Amygdala (tissue), 56 donors: Measurements from ENCODE around the gene EEF1AKMT1.

Source experiments
- DNase-seq, 56 donors: peaks; one replicate each; lab custom pipeline; 2025; lab: John Stamatoyannopoulos, UW

The EEF1AKMT1 gene, protein sequence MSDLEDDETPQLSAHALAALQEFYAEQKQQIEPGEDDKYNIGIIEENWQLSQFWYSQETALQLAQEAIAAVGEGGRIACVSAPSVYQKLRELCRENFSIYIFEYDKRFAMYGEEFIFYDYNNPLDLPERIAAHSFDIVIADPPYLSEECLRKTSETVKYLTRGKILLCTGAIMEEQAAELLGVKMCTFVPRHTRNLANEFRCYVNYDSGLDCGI

DNA sequence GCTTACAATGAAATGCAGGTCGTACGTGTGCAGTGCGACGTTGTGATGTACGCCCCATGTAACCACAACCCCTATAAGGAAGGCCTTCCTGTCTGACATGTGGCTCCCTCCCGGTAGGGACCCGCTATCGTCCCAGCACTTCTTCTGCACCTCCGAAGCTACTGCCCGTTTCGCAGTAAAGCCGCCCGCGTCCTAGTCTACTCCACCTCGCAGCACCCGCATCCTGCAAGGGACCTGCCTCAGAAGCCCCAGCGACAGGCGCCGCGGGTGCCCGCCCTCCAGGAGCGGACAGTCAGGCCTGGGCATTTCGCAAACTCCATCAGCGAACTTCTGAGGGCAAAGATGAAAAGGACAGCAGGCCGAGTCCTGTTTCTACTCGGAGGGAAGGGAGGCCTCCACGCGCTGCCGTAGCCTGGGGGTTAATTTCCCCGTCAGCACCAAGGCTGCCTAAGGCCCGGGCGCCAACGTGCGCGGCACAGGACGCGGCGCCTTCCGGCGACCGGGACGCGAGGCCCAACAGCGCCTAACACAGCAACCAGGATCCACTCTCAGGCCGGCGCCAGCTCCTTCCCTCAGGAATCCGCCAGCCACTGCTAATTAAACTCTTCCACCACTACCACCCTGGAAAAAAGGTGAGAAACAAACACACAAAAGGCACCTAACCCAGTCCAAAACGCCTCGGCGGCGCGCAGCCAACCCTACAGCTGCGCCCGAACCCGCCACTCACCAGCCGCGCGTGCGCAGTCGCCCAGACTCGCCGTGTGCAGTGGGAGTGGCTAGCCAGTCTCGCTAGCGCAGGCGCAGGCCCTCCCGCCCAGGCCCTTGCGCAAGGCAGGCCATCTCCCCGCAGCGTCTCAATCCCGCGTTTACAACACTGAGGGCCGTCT lies at the start of gene EEF1AKMT1:
EEF1AKMT1 (minus strand) TSS at position 768 of the 887 bp plus-strand sequence. CDS start 16,363 bp downstream, outside the sequence.
- peak; percentile 45 to 94 (median 81) for DNase-seq

DNA sequence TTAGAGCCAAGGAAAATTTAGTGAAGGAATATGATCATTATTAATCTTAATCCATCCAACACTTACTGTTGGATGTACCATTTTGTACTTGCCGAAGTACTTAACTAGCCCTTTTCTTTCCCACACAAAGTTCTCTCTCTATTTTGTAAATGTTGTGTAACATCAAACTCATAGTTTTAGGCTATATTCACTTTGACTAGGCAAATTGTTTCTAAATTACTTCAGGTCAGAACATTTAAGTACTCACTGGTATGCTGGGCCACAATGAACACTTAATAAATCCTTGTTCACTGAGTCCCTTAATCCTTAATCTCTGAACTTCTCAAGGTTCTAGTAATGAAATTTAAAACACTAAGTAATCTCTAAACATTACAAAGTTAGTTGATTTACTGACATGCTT lies 49.3 kb upstream of the EEF1AKMT1 start:
- no peak for DNase-seq

DNA sequence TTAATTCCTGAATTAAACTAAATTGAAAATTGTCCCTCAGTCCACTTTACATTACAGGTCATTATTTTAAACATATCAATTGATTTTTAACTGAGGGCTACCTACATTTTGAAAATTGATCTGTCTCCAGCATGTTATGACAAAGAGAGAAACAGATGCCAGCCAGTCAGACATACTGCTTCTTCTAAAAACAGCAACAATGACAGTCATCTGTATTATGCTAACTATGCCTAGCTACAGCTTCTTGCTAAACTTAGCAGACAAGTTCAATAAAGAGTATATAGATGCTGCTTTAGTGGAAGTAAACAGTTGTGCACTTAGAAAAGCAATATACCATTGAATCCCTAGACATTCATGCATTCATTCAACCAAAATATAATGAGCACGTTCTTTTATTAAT lies 48.6 kb upstream of the EEF1AKMT1 start:
- DNase-seq = no peak

DNA sequence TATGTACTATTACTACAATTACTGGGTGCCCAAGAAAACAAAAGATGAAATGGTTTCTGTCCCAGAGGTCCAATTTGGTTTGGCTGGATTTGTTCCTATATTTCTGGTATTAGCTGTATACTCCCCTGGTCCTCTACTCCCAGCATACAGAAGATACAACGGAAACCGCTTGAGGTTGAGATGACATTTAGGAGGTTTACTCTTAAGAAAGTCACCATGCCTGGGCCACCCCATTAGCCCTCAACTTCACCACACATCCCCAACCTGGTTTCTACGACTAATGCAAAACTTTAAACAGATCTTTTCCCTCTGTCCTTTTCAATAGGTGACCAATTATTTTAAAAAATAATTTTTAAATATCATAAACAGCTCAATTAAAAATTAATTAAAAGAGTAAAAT lies 46.0 kb upstream of the EEF1AKMT1 start:
- no peak for DNase-seq

DNA sequence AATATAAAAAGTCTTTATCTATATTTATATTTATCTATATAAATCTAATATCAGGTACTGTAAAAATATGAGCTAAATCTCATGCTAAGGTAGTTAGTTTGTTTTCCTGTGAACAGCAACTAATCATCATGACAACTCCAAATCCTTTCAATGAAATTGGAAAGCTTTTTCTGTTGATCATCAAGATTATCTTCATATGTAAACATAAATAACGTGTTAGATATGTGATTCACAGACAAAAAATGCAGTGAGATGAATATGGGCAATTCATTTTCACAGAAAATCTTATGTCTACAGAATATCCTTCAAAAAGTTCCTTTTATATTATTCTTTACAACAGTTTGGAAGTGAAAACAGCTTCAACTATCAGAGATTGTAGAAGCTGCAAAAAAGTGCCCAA lies 41.7 kb upstream of the EEF1AKMT1 start:
- no peak for DNase-seq

DNA sequence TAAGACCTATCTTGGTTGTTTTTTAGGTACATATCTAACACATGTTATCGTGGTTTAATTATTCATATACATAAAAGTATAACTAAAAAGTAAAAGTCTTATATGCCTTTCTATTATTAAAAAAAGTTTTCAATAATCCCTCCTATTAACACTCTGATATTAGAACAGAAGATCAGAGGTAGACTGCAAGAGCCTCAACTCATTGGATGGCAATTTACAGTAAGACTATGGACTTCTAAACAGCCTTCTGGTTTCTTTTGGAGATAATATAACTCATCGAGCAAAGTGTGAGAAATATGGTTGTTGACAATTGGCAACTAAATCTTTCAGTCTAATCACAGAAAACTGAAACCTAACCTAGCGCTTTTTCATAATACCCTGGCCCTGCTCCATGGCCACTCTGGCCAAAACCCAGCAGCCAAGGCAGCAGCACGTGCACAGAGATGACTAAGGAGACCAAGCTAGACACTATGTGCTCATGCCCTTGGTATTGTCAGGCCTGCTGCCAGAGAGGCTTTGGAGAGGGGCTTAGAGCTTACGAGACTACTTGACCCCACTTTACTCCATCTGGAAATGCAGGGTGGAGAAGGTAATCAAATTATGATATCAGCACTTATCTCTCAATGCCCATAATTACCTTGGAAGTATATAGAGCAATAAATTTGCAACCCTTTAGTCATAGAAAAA lies 40.6 kb upstream of the EEF1AKMT1 start:
- peak in 2 of 56 donors; percentile 7 to 25 for DNase-seq

DNA sequence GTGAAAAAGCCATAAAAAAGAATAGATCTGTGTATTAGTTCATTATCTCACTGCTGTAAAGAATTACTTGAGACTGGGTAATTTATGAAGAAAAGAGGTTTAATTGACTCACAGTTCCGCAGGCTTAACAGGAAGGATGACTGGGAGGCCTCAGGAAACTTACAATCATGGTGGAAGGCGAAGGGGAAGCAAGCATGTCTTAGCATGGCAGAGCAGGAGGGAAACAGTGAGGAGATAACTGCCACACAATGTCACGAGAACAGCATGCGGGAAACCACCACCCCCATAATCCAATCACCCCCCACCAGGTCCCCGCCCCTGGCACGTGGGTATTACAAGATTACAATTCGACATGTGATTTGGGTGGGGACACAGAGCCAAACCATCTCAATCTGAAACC lies 39.1 kb upstream of the EEF1AKMT1 start:
- DNase-seq = no peak

DNA sequence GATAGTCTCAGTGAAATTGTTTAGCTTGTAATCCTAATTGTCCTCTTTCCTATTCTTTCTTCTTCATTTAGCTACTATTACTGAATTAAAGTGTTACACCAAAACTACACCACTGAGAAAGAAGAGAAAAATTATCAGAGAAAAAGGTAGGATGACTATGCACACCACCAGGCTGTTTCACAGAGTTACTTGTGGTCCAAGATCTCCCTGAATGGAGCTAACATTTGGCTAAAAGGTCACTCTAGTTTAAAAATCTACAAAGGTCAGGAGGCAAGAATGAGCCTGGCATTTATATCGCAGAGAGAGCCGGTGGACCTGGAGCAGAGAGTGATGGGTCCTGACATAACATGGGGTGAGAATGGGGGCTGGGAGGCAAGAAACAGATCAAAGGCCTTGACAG lies 37.0 kb upstream of the EEF1AKMT1 start:
- no peak for DNase-seq

DNA sequence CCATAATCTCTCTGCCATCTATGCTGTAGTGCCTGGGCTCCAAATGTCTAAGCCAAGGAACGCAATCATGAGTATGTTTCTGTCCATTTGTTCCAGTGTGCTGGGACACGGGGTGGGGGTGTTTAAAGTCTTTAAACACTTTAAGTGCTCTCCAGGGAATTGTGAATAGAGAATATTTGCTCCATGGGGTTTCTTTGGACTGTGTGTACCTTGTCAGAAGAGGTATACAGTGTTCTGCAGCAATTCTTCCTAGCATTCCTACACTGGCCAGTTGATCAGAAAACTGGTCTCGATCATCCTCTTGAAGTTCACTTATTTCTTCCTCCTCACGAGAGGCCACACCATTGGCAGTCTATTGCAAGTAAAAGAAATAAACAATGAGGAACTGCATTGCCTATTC lies 35.1 kb upstream of the EEF1AKMT1 start:
- DNase-seq = no peak

DNA sequence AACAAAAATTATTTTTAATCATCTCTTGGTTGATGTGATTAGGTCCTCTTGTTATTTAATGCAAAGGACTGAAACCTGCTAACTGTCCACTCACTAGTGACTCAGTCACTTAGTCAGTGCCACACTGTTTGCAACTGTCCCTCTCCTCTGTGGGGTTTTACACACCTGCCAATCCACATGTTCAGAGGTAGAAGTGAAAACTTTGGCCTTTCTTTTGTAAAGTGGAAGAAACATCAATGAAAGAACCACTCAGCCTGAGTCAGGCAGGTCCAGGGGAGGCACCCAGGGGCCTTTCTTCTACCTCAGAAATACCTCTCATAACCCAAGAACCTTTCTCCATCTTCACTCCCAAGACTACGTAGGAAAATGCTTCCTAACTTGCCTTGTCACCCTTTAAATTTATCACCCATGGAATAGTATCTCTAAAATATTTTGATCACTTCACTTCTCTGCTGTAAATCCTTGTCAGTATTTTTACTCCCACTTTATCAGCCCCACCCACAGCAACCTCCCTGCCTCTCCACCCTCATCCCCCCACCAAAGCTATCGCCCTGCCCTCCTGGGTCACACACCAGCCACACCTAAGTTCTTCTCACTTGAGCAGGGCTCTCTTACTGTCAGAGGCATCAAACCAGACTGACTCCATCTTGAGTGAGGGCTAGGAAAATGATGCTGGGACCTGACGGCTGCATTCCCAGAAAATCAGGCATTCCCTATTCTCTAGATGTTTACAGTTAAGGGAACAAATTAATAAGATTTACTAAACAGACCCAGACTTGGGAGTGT lies 29.6 kb upstream of the EEF1AKMT1 start:
- no peak for DNase-seq

DNA sequence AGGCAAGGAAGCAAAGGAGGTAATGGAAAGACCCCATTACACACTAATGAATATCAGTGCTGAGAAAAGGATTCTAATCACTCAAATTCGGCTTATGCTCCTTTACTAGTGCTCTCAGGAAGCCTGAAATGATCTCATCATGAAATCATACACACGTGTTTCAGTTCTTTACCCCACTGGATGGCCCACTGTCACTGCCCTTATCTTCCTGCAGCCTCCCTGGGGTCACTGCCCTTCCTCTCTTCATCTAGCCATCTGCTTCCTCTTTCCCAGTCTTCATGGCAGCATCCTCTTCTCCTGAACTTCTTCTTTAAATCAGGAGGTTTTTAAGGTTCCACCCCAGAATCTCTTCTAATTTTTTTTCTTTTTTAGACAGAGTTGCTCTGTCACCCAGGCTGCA lies 27.9 kb upstream of the EEF1AKMT1 start:
- no peak for DNase-seq

DNA sequence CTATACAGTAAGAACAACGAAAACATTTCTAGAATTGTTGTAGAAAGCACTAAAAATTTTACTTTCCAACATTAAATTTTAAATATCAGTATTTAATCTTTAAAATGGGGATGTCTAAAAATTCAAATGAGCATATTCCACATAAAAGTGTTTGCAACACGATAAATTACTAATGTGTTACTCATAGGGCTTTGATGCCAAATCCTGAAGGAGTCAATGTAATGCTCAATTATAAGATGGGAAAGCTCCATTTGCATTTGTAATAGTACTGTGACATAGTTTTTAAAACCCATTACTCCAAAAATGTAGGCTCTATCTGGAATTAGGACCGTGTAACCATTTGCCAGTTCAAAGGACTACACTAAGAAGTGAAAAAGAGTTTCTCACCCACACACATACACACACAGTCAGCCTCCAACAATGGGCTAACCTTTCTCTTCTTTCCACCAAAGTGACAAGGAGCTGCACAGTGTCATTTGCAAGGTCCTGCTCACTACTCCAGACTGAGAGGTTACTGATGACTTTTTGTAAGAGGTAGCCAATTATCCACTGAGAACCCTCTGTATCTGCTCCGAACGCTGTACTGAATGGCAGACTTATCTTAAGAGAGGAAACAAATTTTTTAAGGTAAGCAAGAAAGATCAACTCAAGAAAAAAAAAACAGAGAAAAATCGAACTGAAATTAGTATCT lies 26.1 kb upstream of the EEF1AKMT1 start:
- no peak for DNase-seq

DNA sequence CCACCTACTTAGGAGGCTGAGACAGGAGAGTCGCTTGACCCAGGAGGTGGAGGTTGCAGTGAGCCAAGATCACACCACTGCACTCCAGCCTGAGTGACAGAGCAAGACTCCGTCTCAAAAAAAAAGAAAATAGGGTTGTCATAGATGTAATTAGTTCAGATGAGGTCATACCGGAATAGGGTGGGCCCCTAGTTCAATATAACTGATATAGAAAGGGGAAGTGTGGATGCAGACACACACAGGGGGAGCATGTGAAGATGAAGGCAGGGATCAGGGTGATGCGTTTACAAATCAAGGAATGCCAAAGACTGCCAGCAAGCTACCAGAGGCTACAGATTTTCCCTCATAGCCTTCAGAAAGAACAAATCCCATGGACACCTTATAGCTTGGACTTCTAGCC lies 24.3 kb upstream of the EEF1AKMT1 start:
- no peak for DNase-seq

DNA sequence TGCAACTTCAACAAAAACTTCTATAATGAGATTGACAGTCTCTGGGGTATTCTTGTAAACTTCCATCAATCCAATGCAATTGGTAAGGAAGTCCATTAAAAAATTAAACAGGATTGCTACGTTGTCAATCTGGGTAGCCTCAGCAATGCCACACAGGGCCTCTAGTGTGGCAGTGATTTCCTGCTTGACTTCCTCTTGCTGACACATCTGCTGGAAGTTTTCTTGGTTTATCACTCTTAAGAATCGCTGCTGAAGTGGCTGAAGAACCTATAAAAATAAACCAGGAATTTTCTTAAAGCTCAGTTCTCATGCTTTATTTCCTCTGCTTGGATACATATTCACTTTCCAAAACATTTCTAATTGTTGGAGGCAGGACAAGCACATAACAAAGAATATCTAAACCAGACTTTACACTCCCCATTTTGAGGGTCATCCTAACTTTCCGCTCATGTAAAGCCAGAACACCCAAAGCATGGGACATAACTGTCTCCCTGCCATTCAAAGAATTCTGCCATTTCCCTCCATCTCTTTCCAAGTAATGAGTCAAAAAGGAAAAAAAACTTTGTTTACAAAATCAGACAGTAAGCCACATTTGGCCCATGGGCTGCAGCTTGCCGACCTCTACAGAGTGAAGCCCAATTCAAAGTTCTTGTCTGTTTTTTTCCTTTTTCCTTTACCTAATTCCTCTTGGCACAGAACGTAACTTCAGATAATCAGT lies 23.2 kb upstream of the EEF1AKMT1 start:
- DNase-seq = no peak

DNA sequence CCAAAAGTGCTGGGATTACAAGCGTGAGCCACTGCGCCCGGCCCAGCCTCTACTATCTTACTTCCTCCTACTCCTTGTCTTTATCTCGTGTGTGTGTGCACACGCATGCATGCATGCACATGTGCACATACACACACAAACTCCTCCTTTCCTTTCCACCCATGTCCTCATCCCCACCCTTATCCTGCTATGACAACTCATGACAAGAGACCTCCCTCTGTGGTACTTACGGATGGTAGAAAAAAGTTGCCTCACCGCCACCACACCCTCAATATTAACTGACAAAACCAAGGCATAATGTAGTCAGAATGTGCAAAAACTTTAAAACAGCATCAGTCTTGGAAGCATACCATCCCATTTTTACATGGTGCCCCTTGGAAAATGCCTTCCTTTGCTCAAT lies 15.9 kb upstream of the EEF1AKMT1 start:
- DNase-seq = no peak

DNA sequence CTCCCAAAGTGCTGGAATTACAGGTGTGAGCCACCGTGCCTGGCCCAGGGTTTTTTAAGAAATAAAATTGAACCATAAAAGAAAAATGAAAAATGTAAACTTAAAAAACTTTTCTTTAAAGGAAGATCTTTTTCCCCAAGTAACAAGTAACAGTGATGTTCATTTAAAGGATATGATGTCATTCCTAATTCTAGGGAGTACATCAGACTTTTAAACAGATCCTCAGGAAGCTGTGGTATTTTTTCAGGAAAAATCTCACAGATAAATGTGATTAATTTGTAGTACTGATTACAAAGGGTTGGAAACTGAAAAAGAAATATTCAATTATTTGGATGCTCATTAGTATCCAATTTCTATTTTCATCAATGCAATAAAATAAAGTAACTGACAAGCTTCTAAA lies 14.6 kb upstream of the EEF1AKMT1 start:
- no peak for DNase-seq

DNA sequence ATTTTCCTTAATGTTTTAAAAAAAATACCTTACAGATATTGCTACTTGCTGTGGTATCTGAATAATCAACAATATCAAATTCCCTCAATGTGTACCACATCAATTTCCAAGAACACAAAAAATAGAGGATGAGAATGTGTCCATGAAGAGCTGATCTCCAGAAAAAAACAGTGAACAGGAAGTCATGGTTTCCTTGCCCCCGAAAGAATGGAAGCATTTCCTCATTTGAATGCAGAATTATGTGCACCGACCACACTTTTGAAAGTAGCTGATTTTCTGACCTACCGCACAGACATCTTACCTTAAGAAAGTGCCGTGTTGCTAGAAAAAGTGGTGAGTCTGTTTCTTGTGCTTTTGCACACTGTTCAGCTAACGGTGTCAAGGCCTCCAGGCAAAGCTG lies 13.4 kb upstream of the EEF1AKMT1 start:
- DNase-seq = no peak

DNA sequence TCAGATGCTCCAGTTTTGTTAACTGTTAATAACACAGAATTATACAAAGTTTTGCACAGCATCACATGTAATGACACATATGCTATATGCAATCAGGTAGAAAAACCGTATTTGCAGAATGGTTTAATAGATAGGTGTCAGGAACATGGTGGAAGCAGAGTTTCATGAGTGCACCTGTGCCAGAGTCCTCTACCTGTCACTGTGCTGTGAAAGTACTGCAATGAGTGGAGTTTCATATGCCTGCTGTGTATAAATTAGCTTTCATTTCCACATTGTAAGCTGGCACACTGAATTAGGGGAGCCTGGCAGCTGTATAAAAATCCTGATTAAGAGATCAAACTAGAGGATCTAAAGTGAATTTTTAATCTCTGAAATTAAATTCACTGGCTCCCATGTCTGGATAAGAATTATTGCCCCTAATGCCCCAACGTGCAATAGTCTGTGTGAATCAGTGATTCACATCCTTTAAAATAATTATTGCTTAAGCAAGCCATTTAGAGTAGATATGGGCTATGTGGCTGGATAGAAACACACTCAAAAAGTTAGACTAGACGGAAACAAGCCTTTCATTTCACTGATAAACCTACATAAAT lies 8.5 kb upstream of the EEF1AKMT1 start:
- DNase-seq = no peak

DNA sequence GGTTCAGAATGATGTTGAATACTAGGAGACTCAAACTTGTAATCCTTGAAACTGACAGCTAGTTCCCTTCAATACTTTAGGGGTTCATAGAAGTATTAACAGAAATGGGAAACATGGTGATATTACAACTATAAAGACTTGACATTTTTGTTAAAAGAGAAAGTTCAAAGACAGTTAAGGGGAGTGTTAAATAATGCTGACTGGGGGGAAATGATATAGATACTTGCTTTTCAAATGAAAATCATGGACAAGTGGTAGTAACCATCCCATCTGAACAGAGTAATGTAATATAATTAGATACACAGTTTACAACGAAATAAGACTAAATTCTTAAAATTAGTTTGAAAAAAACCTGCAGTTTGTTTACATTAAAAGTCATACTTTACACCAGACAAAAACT lies 6.6 kb upstream of the EEF1AKMT1 start:
- no peak for DNase-seq
